GM12878 (cell line): ENCODE results near the gene CFAP157. TPM values are rescaled to one million over a fixed set of nuclear protein-coding genes. Genes with fewer than 3 reads are reported as not detected.

ENCODE experiments used
- ATAC-seq: fragments of 200-7000 bp; cut with Tn5 transposase; 3 replicates; pipeline ENCODE4 v1.9.1; 2020; ENCODE audit warnings: mild to moderate bottlenecking, moderate library complexity
- BruUV-seq: library from RNA; stranded (reverse); fragments of 400-500 nt; replicated peaks from 2 replicates; lab custom pipeline; 2021; lab: Mats Ljungman, UMichigan
- CTCF ChIA-PET: fragments of 300-600 bp; sonication (Branson Sonifier 250); formaldehyde crosslinking; extraction: SDS; loops from one replicate; lab custom pipeline; 2021; ENCODE audit warnings: inconsistent platforms; lab: Yijun Ruan, JAX
- POLR2A ChIA-PET: fragments of 350-600 bp; formaldehyde crosslinking; extraction: SDS; loops from one replicate; lab custom pipeline; 2021; ENCODE audit warnings: inconsistent platforms; lab: Charles Lee
- RAD21 ChIA-PET: fragments of 300-600 bp; sonication (Branson Sonifier 250); formaldehyde crosslinking; loops from one replicate; lab custom pipeline; 2023; ENCODE audit warnings: antibody characterized with exemption; ENCODE audit not compliant: unreplicated experiment; lab: Charles Lee
- SMC1A ChIA-PET: fragments of 300-600 bp; sonication (Branson Sonifier 250); formaldehyde crosslinking; loops from one replicate; lab custom pipeline; 2023; ENCODE audit not compliant: unreplicated experiment, uncharacterized antibody; lab: Charles Lee
- DNase-seq: peaks from one replicate; pipeline ENCODE4 v3.0.0-alpha.2; 2011; ENCODE audit warnings: low read depth, low spot score
- FAIRE-seq: peaks from 3 replicates; lab custom pipeline; 2011; peaks lifted over from hg19 to GRCh38; lab: Jason Lieb, UNC
- H2AFZ ChIP-seq: 2 replicates; pipeline ENCODE4 v1.6.0; 2011; ENCODE audit warnings: low read depth, low read length, control low read depth; ENCODE audit not compliant: control insufficient read depth
- H3K27ac ChIP-seq: 2 replicates; pipeline ENCODE4 v1.5.1; 2011; ENCODE audit warnings: control low read depth; ENCODE audit not compliant: control insufficient read depth, insufficient read depth
- H3K27me3 ChIP-seq, 2 experiments: replicated peaks in 1 of 2; 2 replicates each; pipeline versions ENCODE4 v1.6.0 to v1.6.1; 2011; ENCODE audit warnings: low read length in 1 of 2; ENCODE audit not compliant: control insufficient read depth in 2 of 2, insufficient read depth in 2 of 2
- H3K36me3 ChIP-seq, 2 experiments: 2 replicates each; pipeline ENCODE4 v1.5.1; 2011; ENCODE audit warnings: low read length in 1 of 2; ENCODE audit not compliant: control insufficient read depth in 2 of 2, insufficient read depth in 2 of 2
- H3K4me1 ChIP-seq: 2 replicates; pipeline ENCODE4 v1.6.1; 2011; ENCODE audit warnings: mild to moderate bottlenecking, low read length, moderate library complexity, mixed read lengths; ENCODE audit not compliant: control insufficient read depth, insufficient read depth
- H3K4me2 ChIP-seq: 2 replicates; pipeline ENCODE4 v1.6.0; 2011; ENCODE audit warnings: control low read depth; ENCODE audit not compliant: control insufficient read depth, insufficient read depth
- H3K4me3 ChIP-seq: fragments of 200-600 bp; sonication (generic); 2 replicates; pipeline ENCODE4 v1.5.1; 2016
- H3K79me2 ChIP-seq: 2 replicates; pipeline ENCODE4 v1.6.0; 2011; ENCODE audit warnings: low read length; ENCODE audit not compliant: control insufficient read depth, insufficient read depth
- H3K9ac ChIP-seq: 2 replicates; pipeline ENCODE4 v1.8.0; 2011; ENCODE audit warnings: low read length, control low read depth, mixed read lengths; ENCODE audit not compliant: control insufficient read depth, insufficient read depth
- H3K9me3 ChIP-seq: replicated peaks from 3 replicates; pipeline ENCODE4 v1.5.1; 2011; ENCODE audit warnings: mild to moderate bottlenecking, low read length; ENCODE audit not compliant: control insufficient read depth, insufficient read depth
- H4K20me1 ChIP-seq: 2 replicates; pipeline ENCODE4 v1.6.0; 2011; ENCODE audit not compliant: control insufficient read depth, insufficient read depth
- BHLHE40 ChIP-seq, 2 experiments: fragments of 450-650 bp in 1 of 2; IDR thresholded peaks; 2 replicates each; pipeline ENCODE4 v1.6.1; 2011 to 2017; ENCODE audit warnings: low read depth in 2 of 2, borderline replicate concordance in 1 of 2, improper control_type of control experiment in 1 of 2, low read length in 1 of 2, mild to moderate bottlenecking in 1 of 2
- CBX3 ChIP-seq: fragments of 200-600 bp; sonication (generic); IDR thresholded peaks from 2 replicates; pipeline ENCODE4 v1.6.1; 2016; ENCODE audit warnings: low read depth, borderline replicate concordance
- E2F8 ChIP-seq: fragments of 450-650 bp; IDR thresholded peaks from 2 replicates; pipeline ENCODE4 v1.6.1; 2018; ENCODE audit warnings: mild to moderate bottlenecking, low read depth, moderate library complexity; ENCODE audit not compliant: partially characterized antibody
- EED ChIP-seq: sonication (generic); IDR thresholded peaks from 2 replicates; pipeline ENCODE4 v1.6.1; 2016; ENCODE audit warnings: antibody characterized with exemption, low read depth
- EP300 ChIP-seq, 2 experiments: fragments of 150-350 bp in 1 of 2; IDR thresholded peaks; 2 replicates each; pipeline ENCODE4 v1.6.1; 2011 to 2012; ENCODE audit warnings: low read depth in 2 of 2, low read length in 2 of 2, borderline replicate concordance in 1 of 2, improper control_type of control experiment in 1 of 2, inconsistent platforms in 1 of 2; ENCODE audit not compliant: control insufficient read depth in 1 of 2
- HDAC2 ChIP-seq: fragments of 200-600 bp; sonication (generic); IDR thresholded peaks from 2 replicates; pipeline ENCODE4 v1.6.1; 2017
- IKZF1 ChIP-seq: fragments of 450-650 bp; conservative IDR thresholded peaks from 2 replicates; pipeline ENCODE4 v1.6.1; 2017; ENCODE audit warnings: antibody characterized with exemption, mild to moderate bottlenecking
- JUNB ChIP-seq: IDR thresholded peaks from 2 replicates; pipeline ENCODE4 v1.6.1; 2016; ENCODE audit warnings: antibody characterized with exemption, mild to moderate bottlenecking
- MEF2A ChIP-seq: IDR thresholded peaks from 2 replicates; pipeline ENCODE4 v1.6.1; 2011; ENCODE audit warnings: low read depth, mild to moderate bottlenecking, low read length, moderate library complexity; ENCODE audit not compliant: insufficient read depth
- PAX5 ChIP-seq: IDR thresholded peaks from 2 replicates; pipeline ENCODE4 v1.6.1; 2011; ENCODE audit warnings: low read depth, low read length, borderline replicate concordance
- PBX3 ChIP-seq: IDR thresholded peaks from 2 replicates; pipeline ENCODE4 v1.6.1; 2011; ENCODE audit warnings: mild to moderate bottlenecking, low read depth, low read length, moderate library complexity; ENCODE audit not compliant: insufficient replicate concordance
- SIX5 ChIP-seq: IDR thresholded peaks from 2 replicates; pipeline ENCODE4 v1.6.1; 2011; ENCODE audit warnings: mild to moderate bottlenecking, low read depth, low read length, moderate library complexity; ENCODE audit not compliant: severe bottlenecking
- SMARCA5 ChIP-seq: fragments of 450-650 bp; IDR thresholded peaks from 2 replicates; pipeline ENCODE4 v1.6.1; 2017; ENCODE audit warnings: mild to moderate bottlenecking
- STAT1 ChIP-seq: fragments of 450-650 bp; conservative IDR thresholded peaks from 2 replicates; pipeline ENCODE4 v1.6.1; 2014; ENCODE audit warnings: antibody characterized with exemption, mild to moderate bottlenecking
- WGBS: methylation state at CpG from one replicate; pipeline ENCODE4 v1.1.6; 2016; ENCODE audit warnings: low lambda C conversion rate; ENCODE audit not compliant: insufficient replicate concordance, insufficient coverage; ENCODE audit errors: missing lambda C conversion rate; 5-methylcytosine and 5-hydroxymethylcytosine counted together
- in situ Hi-C: fragments of 300-500 bp; cut with MboI; formaldehyde crosslinking; loops from 9 replicates; pipeline ENCODE4 v1.14.3; 2018; ENCODE audit warnings: mixed read lengths
- intact Hi-C: fragments of 100-400 bp; cut with micrococcal nuclease; formaldehyde crosslinking; loops from one replicate; pipeline ENCODE4 v1.14.2; 2022; ENCODE audit not compliant: unreplicated experiment
- polyA plus RNA-seq, 11 experiments: library from polyadenylated mRNA; depleted of rRNA in 4 of 11; unstranded in 6 of 11; stranded (reverse) in 5 of 11; fragments of >200 nt; fragmentation: Nextera tagmentation in 4 of 11; fragmentation: Illumina TruSeq in 1 of 11; extraction: Ambion mirVana in 4 of 11; extraction: Trizol in 1 of 11; gene quantifications; 1 replicate in 1 of 11; 2 replicates in 10 of 11; pipeline versions ENCODE4 v1.2.1 to v1.2.3, GENCODE V29; 2011 to 2016; ENCODE audit warnings: inconsistent platforms in 2 of 11, missing spikeins in 2 of 11, low read depth in 1 of 11
- total RNA-seq, 4 experiments: library from RNA; depleted of rRNA in 3 of 4; stranded (reverse); fragments of >200 nt in 3 of 4; fragmentation: Illumina TruSeq in 1 of 4; extraction: Trizol in 1 of 4; gene quantifications; 2 replicates each; pipeline versions ENCODE4 v1.2.1 to v1.2.3, GENCODE V29; 2013 to 2021
- TF ChIP-seq, protein P1 (sequence below): IDR thresholded peaks from 2 replicates; pipeline ENCODE4 v1.6.1; 2012; ENCODE audit warnings: low read length, inconsistent platforms
- TF ChIP-seq, protein P2 (sequence below), 3 experiments: IDR thresholded peaks in 2 of 3; conservative IDR thresholded peaks in 1 of 3; 2 replicates each; pipeline ENCODE4 v1.5.1; 2011; ENCODE audit warnings: low read depth in 3 of 3, low read length in 3 of 3, mild to moderate bottlenecking in 3 of 3, control low read depth in 2 of 3, moderate library complexity in 2 of 3, inconsistent platforms in 1 of 3, mixed read lengths in 1 of 3; ENCODE audit not compliant: control insufficient read depth in 2 of 3, insufficient read depth in 1 of 3; ENCODE audit errors: extremely low read depth in 1 of 3

Gene CFAP157
- total and polyA plus RNA-seq, 10 of the 15 experiments (the other 5 are each of a cell fraction or from before 2014, with no cell fraction given) = 0.08 to 0.72 TPM; not detected in 8

GRCh38 chr9:127682351-127683136, 24.2 kb upstream of the CFAP157 start:
- RAD21 ChIA-PET = interaction anchor here (0.7 kb wide), 1 partner anchor 322 kb away, joined by 3 read pairs; no protein-coding TSS in a partner anchor
- TF ChIP-seq E2F8 (no peak), PAX5 (no peak), PBX3 (no peak), SIX5 (no peak), MEF2A (no peak), EED (no peak), HDAC2 (no peak), BHLHE40 (IDR thresholded peaks at IDR 0.05; ENCODE audit: borderline replicate concordance in 1 of 2, low read depth in 2 of 2, low read length in 1 of 2) (no peak), IKZF1 (no peak), STAT1 (no peak), SMARCA5 (no peak), CBX3 (no peak), EP300 (IDR thresholded peaks at IDR 0.05; ENCODE audit: borderline replicate concordance in 1 of 2, control insufficient read depth in 1 of 2, low read depth in 2 of 2, low read length in 2 of 2) (no peak), JUNB (no peak)
- TF ChIP-seq, protein P1, sequence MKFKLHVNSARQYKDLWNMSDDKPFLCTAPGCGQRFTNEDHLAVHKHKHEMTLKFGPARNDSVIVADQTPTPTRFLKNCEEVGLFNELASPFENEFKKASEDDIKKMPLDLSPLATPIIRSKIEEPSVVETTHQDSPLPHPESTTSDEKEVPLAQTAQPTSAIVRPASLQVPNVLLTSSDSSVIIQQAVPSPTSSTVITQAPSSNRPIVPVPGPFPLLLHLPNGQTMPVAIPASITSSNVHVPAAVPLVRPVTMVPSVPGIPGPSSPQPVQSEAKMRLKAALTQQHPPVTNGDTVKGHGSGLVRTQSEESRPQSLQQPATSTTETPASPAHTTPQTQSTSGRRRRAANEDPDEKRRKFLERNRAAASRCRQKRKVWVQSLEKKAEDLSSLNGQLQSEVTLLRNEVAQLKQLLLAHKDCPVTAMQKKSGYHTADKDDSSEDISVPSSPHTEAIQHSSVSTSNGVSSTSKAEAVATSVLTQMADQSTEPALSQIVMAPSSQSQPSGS = no peak
- TF ChIP-seq, protein P2, sequence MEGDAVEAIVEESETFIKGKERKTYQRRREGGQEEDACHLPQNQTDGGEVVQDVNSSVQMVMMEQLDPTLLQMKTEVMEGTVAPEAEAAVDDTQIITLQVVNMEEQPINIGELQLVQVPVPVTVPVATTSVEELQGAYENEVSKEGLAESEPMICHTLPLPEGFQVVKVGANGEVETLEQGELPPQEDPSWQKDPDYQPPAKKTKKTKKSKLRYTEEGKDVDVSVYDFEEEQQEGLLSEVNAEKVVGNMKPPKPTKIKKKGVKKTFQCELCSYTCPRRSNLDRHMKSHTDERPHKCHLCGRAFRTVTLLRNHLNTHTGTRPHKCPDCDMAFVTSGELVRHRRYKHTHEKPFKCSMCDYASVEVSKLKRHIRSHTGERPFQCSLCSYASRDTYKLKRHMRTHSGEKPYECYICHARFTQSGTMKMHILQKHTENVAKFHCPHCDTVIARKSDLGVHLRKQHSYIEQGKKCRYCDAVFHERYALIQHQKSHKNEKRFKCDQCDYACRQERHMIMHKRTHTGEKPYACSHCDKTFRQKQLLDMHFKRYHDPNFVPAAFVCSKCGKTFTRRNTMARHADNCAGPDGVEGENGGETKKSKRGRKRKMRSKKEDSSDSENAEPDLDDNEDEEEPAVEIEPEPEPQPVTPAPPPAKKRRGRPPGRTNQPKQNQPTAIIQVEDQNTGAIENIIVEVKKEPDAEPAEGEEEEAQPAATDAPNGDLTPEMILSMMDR (IDR thresholded peaks at IDR 0.05 in 2 of 3, conservative IDR thresholded peaks at IDR 0.05 in 1 of 3; ENCODE audit: control insufficient read depth in 2 of 3, extremely low read depth in 1 of 3, insufficient read depth in 1 of 3, low read depth in 3 of 3, low read length in 3 of 3) = no peak

More at GRCh38 chr9:127682351-127683136, 24.2 kb upstream of the CFAP157 start:
- in situ Hi-C loops = no loop called here
- Histone ChIP-seq H3K27ac (no peak overlapping the region), H4K20me1 (no peaks in the 10 kb centered on the region), H3K4me3 (no peak overlapping the region), H3K79me2 (no peaks in the 10 kb centered on the region), H2AFZ (no peak overlapping the region), H3K4me2 (no peak overlapping the region), H3K36me3 (no peaks in the 10 kb centered on the region), H3K4me1 (no peaks in the 10 kb centered on the region), H3K27me3 (peaks cover 0 to 3% of the 10 kb centered on the region in 2 experiments; a peak in 3 of 4 replicates), H3K9ac (no peak overlapping the region), H3K9me3 (no peaks in the 10 kb centered on the region)
- FAIRE-seq (no peak), DNase-seq (no peak), ATAC-seq (no peak)
- WGBS = 66% methylated on average over 23 of the region's 23 CpGs
- SMC1A ChIA-PET = no interaction called here
- BruUV-seq = no TSS peak
- CTCF ChIA-PET = no interaction called here
- POLR2A ChIA-PET = no interaction called here
- intact Hi-C loops = no loop called here
